HG03469 (cell line): Measurements from ENCODE around the gene ADAMTSL3.

Source experiments
- ATAC-seq: cut with Tn5 transposase; IDR thresholded peaks from one replicate; pipeline ENCODE4 v1.9.1; 2021; ENCODE audit warnings: mild to moderate bottlenecking, moderate library complexity, moderate number of reproducible peaks; ENCODE audit not compliant: unreplicated experiment

Gene ADAMTSL3

DNA sequence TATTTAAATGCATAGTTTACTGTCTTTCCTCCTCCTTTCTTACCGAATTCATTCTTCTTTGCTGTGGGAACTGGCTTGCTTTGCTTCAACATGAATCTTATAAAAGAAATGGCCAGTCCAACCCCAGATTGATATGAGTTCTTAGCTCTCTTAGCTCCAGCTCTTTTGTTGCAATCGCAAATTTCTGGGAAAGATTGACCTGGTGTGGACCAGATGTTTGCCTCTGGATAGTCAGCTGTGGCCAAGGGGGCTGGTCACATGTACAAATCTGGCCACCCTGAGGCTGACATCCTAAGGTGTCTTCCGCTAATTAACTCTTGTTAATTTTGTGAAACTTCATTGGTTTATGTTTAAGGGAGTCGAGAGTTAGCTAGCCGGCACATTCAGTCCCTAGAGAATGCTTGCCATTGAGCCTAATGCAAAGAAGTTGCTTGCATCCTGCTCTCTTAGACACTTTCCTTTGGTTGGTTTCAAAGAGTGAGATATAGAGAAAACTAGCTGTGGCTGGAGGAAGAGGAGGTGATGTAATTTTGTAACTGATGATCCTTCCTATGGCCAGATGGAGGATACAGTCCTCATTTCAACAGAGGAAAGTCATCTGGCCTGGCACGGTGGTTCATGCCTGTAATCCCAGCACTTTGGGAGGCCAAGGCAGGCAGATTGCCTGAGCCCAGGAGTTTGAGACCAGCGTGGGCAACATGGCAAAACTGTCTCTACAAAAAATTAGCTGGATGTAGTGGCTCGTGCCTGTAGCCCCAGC is 162.4 kb downstream of the ADAMTSL3 start:
- ATAC-seq: no peak

DNA sequence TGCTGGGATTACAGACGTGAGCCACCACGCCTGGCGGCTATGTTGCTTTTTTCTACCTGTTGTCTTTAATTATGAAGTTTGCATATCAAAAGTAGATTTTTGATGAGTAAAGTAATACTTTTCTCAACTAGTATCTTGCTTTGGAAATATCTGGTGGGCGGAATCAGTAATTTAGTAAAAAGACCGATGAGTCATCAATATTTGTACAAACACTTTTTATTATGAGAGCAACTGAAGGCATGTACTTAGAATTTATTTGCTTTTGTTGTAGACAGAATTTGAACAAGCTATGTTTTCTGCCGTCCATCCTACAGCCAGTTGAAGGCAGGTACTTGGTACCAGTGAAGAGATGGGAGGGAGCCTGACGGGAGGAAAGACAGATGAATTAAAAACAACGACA is 164.7 kb downstream of the ADAMTSL3 start:
- no peak for ATAC-seq

DNA sequence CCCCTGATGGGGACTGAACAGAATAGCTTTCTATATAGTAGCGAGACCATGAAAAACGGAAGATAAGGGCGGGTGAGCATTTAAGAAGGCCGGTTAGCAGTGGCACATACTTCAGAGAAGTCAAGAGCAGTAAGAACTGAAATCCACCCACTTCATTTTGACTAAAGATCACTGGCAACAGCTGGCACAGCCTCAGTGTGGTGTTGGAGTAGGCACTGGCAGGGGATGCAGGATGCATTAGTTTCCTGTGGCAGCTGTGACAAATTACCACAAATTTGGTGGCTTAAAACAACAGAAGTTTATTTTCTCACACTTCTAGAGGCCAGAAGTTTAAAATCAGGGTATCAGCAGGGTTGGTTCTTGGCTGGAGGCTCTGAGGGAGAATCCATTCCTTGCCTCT is 176.5 kb downstream of the ADAMTSL3 start:
- no peak for ATAC-seq

DNA sequence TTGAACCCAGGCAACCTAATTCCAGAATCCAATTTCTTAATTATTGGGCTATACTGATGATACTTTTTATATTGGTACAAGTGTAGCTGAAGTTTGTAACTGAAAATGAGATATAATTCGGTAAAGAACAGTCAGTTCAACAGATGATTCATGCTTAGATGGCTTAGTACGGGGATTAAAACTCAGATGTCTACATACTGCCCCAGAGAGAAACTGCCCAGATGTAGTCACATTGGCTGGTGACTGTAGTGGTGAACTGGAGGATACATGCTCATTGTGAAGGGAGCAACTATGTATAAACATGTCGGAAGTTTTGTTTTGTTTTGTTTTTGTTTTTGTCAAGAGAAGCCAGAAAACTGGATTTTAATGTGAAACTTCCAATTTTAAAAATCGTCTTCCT is 179.6 kb downstream of the ADAMTSL3 start:
- no peak for ATAC-seq

DNA sequence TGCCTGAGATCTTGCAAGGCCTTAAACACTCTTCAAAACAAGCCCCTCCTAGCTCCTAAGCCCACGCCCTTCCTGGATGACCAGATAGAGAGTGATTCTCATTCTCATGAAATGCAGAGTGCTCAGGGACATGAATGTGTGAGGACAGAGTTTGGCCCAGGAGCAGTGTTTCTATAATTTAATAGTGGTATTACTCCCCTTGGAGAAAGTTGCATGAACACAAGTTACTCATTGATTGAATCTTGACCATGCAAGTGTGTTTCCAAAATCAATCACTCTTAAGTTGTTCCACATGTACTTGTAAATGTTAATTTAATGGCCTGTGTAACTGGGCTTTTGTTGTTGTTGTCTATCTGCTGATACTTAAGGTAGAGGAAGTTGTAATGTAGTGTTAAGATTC is 181.6 kb downstream of the ADAMTSL3 start:
- ATAC-seq: no peak

DNA sequence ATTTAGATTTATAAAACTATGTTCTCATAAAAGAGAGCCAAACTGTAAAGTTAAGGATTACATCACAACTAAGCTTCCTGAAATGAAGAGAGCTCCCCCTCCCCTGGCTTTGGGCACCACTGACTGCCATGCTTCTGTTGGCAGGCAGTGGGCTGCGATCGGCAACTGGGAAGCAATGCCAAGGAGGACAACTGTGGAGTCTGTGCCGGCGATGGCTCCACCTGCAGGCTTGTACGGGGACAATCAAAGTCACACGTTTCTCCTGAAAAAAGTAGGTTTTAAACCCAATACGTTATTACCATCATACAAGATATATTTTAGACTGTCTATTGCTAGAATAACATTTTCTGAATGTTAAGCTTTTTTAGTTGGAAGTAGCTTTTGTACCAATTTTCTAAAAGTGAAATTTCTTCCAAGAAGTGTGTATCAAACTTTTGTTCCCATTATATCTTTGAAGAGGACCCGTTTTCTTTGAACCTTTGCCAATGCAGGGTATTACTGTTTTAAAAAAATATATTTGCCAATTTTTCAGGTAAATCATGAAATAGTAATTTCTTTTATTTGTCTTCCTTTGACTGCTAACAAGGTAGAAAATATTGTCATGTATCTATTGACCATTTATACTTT is 184.1 kb downstream of the ADAMTSL3 start:
- no peak for ATAC-seq

DNA sequence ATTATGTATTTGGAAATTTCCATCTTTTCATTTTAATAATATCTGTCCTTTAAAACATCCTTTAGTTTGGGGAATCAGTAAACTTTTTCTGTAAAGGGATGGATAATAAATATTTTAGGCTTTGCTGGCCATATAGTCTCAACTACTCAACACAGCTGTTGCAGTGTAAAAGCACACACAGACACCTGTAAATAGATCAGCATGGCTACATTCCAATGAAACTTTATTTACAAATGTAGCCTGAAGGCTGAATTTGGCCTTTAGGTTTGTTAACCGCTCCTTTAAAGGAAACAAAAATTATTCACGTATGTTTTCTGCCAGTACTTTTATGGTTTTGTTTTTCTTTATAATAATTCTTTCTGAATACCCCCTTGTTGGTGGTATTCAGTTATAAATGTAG is 184.8 kb downstream of the ADAMTSL3 start:
- no peak for ATAC-seq

DNA sequence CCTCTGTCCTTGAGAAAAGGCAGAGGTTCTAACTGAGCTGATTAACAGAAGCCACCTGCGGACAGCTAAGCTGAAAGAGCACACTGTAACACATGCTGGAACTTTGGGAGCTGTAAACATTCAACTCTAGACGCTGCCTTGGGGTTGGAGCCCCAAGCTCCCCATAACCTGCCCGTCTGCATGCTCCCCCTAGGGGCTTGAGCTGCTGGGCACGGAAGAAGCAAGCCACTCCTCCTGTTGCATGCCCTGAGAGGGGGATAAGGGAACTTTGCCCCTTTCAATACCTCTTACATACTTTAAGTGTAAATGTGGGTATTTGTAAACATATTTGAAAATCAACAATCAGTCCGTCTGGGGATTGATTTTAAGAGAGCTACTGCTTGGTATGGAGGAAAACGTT is 188.4 kb downstream of the ADAMTSL3 start:
- ATAC-seq: no peak

DNA sequence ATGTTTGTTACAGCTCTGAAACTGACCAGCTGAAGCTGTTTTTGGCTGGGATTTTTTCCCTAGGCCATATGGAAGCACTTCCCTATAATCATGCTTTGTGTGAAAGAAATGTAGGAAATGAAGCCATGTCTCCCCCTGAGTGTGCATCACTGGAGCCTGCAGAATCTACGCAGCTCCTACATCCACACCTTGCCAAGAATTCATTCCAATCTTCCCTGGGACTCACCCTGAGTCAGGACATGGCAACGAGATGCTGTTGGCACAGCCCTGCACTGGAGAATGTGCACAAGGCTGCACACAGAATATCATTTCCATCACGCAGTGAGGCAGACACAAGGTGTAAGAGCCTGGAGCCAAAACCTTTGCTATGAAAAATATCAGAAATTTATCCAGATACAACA is 189.5 kb downstream of the ADAMTSL3 start:
- no peak for ATAC-seq

DNA sequence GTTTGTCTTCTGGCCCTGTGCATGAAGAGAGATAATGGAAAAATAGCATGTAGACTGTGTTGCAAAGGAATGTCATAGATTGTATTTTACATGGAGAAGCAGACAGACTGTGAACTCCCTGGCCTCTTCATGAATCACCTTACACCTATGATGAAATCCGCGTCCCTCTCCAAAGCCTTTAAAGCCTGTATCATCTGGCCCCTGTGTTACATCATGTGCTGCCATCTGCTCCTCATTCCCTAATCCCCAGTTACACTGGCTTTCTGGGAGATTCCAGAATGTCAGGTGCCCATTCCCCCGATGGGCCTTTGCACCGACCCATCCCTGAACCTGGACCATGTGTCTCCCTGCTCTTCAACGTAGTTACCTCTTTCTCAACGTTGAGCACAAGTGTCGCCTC is 190.8 kb downstream of the ADAMTSL3 start:
- ATAC-seq: no peak

DNA sequence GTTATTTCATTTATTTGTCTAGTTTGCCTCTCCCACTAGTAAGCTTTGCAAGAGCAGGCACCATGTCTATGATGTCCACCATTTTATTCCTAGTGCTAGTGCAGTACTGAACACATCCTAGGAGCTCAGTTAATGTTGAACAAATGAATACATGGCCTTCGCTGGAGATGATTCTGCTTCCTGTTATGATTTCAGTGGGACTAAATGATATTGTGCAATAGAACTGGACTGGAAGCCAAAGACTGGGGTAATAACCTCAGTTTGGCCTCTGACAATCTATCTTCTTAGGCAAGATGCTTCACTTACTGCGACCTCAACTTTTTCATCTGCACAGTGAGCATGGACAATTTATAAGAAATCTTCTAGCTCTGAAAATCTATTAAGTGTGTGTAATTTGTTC is 191.3 kb downstream of the ADAMTSL3 start:
- no peak for ATAC-seq

DNA sequence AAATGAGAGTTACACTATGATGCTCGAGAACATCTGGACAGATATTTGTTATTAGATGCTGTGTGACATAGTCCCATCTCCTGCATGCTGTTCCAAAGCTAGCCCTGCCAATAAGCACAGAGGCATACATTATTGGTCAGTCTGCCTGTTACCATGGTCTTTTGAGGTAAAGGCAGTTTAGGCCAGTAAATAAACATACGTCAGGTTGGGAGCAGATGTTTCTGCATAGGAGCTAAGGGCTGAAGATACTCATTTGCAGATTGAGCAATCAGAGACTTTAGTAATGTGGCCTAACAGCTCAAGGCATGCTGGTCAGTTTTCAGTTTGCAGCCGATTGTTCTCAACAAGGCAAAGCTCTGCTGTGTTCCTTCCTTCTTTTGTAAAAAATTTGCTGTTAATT is 192.9 kb downstream of the ADAMTSL3 start:
- ATAC-seq: no peak

DNA sequence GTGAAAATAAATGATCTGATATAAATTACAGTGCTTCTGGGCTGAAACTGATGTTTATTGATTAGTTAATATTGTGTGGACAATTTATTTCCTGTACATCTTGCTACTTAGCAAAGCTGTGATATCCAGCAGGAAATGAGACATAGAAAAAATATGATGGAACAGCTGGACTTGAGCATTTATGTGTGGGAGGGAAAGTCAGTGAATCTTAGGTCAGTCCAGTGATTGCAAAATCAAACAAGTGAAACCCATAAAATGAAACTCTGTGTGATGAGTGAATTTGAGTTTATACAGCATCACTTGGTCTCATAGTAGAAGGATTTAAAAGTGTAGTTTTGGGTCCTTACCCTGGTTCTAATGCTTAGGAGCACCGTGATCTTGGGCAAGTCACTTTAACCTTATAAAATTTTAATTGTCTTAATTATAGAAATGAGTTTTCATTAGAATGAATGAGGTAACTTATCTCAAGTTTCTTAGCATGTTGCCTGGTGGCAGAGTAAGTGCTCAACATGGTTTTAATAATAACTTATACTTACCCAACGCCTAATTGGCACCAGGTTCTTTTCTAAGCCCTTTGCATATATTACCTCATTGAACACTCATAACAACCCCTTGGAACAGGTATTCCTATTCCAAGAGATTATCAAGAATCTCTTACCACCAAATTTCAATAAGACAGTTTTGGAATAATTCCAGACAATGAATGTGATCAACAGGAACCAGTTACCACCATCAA is 194.6 kb downstream of the ADAMTSL3 start:
- ATAC-seq: no peak

DNA sequence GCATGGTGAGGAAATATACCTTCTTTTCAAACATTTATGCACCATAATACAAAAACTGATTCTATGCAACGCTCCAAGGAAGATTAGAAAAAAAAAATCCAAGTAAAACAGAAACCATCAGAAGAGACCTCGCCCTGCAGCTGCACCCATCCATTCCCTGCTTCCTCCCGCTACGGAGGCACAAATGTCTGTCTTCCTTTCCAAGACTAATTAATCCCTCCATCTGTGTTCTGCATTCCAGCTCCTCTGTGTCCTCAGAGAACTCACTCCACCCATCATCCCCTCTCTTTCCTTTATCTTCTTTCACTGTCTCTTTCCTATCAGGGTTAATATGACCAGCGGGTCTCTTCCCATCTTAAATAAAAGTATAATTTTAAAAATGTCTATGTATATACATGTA is 196.1 kb downstream of the ADAMTSL3 start:
- ATAC-seq: no peak

DNA sequence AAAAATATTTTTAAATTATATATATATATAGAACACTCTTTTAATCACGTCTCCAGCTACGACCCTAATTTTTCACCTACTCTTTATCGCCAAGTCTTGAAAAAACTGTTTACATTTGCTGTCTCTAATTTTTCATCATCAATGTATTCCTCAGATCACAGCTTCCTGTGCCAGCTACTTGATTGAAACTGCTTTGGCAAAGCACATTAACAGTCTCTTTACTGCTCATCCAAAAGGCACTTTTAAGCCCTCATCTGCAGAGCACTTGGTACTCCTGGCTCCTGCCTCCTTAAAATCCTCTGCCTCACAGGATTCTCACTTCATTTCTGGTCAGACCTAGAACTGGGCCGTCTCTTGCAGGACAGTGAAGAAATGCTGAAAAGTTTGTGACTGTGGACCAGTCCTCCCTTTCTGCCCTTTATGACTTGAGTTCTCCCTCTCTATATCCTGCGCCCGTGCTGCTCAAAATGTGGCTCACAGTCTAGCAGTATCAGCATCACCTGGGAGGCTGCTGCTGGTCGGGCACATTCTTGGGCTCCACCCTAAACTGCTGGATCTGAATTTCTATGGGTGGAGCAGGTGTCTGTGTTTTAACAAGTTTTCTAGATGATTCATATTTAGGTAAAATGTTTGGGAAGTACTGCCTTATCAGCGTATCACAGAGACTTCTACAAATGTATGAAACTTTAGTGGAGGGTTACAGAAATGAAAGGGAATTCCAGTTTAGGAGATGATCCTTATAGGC is 196.8 kb downstream of the ADAMTSL3 start:
- no peak for ATAC-seq

DNA sequence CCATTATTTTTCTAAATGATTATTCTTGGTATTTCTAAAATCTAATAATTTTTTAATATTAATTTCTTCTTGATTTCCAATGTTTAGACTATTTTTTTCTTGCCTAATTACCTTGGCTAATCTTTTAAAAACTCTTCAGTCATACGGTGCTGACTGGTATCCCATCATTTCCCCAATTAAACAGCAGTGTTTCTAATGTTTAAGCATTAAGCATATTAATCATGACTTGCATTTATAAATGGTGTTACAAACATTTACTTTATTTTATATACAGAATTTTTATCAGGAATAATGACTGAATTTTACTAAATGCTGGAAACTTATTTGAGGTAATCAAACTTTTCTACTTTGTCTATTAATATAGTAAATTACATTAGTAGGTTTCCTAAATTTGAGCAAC is 199.3 kb downstream of the ADAMTSL3 start:
- no peak for ATAC-seq

DNA sequence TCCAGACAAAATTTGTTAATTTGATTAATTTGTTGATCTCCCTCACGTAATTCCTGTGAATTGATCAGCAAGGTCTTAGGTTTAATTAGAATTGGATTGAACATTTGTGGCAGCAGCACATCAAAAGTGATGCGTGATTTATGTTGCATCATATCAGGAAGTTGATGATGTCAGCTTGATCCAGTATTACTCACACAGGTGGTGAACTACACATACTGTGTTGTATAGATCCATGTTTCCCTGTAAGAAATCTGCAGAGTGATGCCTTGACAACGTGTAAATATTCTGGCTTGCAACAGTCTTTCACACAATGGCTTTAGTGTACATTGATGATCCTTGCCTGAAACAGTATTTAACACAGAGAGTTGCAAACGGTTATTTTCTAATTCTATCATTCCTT is 200.4 kb downstream of the ADAMTSL3 start:
- ATAC-seq: no peak

DNA sequence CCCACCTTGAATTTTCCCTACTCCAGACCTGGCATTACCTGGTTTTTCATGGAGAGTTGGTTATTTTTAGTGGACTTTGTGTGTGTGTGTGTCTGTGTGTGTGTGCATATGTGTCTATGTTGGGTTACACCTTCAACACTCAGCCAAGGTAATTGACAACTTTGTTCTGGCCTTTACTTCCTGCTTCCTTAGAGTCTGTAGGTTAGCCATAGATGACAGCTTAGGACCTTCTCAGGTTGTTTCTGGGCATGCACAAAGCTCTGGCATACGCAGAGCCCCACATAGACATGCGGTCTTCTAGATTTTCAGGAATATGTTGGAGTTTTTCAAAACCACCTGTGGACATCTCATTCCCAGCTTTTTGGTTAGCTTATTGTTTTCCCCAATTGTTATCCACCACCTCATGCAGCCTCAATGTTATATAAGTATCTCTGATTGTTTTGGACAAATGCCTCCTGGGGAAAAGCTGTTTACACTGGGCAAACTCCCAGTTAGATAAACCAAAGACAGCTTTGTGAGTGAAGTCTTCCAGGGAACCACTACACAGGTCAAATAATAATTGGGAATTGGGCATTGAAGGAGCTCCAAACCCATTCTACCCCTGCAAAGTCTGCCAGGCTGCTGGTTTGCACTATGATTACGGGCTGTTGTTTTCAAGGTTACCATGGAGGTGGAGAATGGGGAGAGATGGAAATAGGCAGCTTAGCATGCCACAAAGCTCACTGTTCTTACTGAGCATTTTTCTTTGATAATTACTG is 201.2 kb downstream of the ADAMTSL3 start:
- no peak for ATAC-seq

DNA sequence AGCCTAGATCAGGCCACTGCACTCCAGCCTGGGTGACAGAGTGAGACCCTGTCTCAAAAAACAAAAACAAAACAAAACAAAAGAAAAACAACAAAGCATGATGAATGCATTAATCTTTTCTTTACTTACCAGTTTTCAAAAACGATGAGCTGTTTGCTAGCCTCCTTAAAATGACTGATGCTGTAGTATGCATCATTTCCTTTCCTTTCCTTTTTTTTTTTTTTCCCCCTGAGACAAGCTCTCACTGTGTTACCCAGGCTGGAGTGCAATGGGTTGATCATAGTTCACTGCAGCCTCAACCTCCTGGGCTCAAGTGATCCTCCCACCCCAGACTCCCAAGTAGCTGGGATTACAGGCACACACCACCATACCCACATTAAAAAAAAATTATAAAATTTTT is 202.0 kb downstream of the ADAMTSL3 start:
- no peak for ATAC-seq

DNA sequence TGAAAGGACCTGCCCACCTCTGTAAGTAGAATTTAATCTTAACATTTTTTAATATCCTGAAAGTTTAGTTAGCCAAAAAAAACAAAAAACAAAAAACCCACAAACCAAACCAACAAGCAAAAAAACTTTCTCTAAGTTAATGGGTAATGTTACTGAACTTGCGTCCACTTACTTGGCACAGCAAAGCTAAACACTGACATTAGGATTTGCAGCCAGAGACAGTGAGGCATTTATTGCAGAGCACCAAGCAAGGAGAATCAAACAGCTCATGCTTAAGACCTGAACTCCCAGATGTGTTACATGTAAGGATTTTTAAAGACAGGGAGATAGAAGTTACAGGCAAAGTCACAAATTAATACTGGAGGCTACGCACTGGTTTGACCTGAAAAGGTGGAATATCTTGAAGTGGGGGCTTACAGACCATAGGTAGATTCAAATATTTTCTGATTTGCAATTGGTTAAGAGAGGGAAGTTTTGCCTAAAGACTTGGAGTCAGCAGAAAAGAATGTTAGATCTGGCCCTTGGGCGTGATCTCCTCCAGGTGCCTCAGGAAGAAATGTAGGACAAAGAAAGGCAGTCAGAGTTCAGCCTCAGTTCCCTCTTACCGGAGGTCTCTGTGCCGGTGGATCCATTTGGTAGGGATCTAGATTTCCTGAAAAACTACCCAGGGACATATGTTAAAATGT is 205.0 kb downstream of the ADAMTSL3 start:
- ATAC-seq: no peak
